Stimulated activated CD8-positive, alpha-beta memory T cell treated with anti-CD3 and anti-CD28 coated beads, Interleukin-15, amount 100 ng/mL, for 48 hours (primary cell): ENCODE data around the gene TTC17.
"Not testable (repeated sequence)": the region's sequence is repeated elsewhere in the genome, so short reads cannot be mapped to it uniquely, and the experiment has no call there.

Source experiments
- DNase-seq, 2 donors: peaks; one replicate each; pipeline ENCODE4 v3.0.0-alpha.2; 2020; ENCODE audit warnings: low read depth in 2 of 2

Gene TTC17

DNA sequence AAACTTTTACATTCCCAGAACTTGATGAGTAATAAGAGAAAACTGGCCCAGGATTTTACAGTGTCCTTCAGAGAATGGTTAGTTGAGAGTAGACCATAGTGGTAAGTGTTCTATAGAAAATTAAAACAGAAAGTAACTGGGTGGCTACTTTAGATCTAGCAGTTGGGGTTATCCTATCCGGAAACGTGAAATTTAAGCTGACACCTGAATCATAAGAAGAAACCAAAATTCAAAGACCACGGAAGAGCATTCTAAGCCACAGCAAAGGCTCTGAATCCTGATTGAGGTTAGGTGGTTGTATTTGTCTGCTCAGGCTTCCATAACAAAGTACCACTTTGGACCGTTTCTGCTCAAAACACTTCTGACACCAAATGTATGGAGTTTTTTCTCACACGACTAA lies 34.0 kb downstream of the TTC17 start:
- DNase-seq: no peak

DNA sequence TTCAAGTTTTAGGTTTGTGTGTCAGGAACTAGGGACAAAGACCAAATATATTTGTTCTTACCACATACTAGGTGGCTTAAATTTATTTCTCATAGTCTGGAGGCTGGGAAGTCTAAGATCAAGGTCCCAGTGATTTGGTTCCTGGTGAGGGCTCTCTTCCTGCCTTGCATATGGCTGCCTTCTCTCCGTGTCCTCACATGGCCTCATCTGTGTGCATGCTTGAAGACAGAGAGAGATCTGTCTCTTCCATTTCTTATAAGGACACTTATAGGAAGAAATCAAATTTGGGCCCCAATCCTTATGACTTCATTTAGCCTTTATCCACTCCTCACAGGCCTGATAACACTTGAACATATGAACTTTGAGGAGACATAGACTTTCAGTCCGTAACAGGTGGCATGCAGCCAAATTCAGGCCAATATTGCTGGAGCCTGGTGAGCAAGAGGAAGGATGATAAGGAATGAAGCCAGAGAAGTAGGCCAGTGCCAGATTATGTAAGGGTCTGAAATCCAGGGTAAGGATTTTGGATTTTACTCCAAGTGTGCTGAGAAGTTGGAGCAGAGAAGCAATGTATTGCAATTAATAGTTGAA lies 35.1 kb downstream of the TTC17 start:
- no peak for DNase-seq

DNA sequence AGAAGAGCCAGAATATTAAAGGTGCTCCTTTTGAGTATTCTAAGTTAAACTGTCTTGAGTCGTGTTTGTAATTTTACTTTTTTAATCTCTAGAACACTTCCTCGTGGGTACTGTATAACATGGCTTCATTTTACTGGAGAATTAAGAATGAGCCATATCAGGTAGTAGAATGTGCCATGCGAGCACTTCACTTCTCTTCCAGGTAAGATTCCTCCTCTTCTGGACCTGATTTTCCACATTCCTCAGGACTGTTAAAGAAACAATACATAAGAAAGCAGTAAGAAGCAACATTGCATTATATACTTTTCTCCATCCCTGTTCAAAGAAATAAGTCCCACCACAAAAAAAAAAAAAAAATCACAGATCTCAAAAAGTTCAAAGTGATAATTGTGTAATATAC lies 37.9 kb downstream of the TTC17 start:
- DNase-seq: no peak

DNA sequence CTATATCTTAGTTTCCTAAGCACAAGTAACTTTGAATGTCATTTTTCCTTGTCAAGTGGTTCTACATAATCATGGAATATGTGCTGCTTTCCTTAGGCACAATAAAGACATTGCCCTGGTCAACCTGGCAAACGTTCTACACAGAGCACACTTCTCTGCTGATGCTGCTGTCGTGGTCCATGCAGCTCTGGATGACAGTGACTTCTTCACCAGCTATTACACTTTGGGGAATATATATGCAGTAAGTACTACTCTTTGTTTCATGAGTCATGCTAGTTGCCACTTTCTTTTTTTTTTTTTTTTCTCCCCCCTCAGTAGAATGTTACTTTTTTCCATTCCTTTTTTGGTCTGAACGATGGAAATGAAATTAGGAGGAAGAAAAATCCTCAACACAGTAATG lies 38.5 kb downstream of the TTC17 start:
- DNase-seq: no peak

DNA sequence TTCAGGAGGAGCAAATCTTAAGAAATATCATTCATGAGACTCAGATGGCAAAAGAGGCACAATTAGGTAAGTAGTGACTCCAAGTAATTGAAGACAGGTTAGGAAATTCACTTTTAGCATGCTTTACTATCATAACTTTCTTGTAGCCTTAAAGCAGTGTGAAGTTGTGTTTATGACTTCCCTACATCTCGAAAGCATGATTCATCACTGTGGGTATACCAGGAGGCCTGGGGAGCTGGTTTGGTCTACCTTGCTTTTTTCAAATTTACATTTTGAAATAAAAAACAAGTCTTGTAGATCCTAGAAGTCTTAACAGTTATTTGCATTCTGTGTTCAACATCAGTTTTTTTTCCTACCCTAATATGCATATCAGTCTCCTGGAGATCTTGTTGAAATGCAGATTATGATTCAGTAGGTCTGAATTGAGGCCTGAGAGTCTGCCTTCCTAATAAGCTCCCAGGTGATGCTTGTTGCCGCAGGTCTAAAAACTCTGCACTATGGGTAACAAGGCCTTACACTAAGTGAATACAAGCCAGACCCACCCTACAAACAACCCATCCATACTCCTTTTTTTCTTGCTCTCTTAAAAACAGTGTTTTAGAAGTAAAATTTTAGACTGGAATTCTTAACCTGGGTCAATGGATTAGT lies 41.4 kb downstream of the TTC17 start:
- no peak for DNase-seq

DNA sequence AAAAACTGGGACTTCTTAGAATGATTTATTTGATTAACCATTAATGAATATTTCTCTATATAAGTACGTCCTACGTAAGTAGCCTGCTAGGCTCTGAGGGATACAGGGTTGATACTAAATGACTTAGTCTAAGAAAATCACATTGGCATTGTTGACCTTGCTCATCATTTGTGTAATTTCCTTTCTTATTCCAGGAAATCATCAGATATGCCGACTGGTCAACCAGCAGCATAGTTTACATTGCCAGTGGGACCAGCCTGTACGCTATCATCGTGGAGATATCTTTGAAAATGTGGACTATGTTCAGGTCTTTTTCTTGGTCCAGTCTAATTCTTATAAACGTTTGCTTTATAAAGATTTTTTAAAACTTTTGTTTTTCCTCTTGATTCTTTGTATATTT lies 42.5 kb downstream of the TTC17 start:
- no peak for DNase-seq

DNA sequence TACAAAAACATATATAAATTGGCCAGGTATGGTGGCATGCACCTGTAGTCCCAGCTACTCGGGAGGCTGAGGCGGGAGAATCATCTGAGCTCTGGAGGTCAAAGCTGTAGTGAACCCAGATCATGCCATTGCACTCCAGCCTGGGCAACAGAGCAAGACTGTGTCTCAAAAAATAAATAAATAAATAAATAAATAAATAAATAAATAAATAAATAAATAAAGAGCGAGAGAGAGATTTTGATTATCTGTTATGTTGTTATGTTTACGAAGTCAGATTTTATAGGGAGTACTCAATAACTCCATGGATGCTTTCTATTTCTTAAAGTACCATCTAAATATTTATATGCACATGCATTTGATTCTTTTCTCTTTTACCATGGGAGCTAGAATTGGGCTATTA lies 43.1 kb downstream of the TTC17 start:
- DNase-seq: not testable (repeated sequence)

DNA sequence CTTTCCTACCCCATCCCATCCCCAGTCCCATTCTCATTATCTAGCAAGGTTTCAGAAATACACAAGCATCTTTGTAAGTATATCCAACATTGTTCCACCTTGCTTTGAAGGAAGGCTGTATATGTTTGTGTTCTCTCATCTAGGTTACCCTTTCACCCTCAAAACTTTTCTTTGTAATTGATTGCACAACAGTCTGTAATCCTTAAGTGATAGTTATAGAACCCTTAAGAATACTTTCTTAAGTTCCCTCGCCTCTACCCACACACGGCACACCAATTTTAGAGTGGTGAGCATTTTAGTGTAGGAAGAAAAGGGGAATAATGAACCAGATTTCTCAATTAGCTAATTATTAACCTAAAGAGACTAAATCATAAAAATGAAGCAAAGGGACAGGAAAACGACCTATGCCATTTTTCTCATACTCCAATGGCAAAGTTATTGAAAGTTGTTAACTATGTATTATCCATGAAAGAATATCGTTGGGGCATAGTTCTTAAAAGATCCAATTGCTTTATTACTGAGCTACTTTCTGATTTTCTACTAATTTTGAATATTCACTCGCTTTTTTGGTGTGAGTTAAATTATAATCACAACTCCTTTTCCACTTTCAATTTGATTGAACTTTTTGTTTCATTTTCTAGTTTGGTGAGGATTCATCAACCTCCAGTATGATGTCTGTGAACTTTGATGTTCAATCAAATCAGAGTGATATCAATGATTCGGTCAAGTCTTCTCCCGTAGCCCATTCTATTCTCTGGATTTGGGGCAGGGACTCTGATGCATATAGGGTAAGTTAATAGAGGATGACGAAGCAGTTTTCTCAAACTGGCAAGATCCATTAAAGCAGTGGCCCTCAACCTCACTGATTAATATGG lies 44.9 kb downstream of the TTC17 start:
- no peak for DNase-seq

DNA sequence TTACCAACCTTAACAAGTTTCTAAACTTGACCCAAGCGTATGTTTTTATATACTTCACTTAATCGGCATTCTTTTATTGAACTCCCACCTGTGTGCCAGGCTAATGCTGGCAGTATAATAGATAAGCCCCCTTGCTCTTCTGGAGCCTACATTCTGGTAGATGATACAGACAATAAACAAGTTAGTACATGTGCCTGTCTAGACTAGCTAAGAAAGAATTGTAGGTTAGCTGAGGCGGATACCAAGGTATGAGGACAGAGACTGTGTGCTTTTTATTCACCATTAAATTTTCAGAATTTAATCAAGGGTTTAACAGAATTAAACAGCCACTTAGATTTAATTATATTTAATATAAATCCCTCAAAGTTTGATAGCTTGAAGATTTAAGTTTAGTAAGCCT lies 45.7 kb downstream of the TTC17 start:
- DNase-seq: no peak

DNA sequence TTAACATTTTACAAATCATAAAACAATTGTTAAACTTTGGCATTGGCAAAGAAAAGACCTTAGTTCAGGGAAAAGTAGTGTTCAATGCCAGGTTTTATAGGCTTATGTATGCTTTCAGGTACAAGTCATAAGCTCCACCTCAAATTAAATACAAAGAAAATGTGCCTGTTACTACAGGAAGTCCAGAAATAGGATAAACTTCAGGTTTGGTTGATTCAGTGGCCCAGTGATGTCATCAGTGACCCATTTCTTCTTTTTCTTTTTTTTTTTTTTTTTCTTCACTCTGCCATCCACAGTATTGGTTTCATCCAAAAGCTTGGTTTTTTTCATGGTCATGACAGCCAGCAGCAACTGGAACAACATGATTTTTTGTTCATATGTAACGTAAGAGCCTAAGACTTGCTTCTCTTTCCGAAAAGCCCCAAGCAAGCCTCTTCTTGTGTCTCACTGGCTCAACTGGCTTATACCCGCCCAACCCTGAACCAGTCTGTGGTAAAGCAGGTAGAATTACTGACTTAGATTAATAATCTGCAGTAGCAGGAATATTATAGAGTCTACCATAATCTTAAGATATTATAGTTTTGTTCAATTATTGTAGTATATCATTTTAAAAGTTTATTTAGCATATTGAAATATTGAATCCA lies 46.2 kb downstream of the TTC17 start:
- no peak for DNase-seq

DNA sequence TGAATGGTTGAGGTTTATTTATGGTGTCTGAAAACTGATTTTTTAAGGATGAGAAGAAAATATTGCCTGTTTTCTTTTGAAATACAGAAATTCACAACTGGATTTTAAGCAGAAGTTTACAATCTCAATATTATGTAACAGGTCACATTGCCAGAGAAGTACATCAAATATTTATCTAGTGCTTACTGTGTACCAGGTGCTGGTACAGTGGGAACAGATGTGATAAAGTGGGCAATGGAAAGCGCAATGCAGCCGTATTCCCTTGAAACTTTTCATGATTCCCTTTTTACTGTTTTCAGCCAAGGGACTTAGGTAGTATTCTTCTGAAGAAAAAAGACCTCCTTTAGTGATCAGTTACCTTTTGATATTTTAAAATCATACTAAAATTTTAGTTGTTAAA lies 49.6 kb downstream of the TTC17 start:
- DNase-seq: no peak

DNA sequence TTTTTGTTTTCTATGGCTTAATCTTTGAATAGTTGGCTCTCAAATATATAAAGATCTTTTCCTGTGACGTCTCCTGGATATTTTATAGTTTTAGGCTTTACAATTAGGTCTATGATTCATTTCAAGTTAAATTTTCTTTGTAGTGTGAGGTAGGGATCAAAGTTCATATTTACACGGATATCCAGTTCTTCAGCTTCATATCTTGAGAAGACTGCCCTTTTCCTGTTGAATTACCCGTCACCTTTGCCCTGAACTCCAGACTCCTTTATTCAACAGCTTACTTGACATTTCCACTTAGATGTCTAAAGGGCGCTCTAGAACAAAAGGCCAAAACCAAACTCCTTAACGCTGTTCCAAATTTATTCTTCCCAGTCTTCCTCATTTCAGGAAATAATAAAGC lies 51.7 kb downstream of the TTC17 start:
- no peak for DNase-seq

DNA sequence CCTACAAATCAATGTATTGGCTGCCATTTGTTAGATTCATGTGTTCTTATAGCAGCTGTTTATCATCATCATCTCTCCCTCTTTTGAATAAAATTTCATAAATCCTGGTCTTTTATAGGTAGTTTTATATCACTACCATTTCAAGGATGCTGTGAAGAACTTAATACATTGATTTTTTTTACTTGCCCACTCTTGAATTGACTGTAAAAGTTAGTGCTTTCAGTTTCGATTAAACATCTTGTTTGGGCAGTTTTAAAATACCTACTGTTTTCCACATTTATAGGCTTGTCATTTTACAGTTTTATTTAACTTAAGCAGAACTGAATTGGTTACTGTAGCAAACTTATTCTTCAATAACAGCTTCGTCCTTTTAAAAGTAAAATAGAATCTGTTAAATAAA lies 59.5 kb downstream of the TTC17 start:
- no peak for DNase-seq

DNA sequence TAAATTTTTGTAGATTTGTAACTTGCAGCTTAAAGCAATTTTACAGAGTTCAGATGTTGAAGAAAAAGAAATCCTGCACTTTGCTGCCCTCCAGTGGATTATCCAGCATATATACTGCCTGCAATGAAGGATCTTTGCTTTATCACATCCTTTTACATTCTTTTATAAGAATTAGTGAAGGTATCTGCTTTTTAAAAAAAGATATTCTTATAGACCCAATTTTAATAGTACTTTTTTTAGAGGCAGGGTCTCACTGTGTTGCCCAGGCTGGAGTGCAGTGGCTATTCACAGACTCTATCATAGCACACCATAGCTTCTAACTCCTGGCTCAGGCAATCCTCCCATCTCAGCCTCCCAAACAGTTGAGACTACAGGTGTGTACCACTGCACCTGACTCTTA lies 60.7 kb downstream of the TTC17 start:
- peak in 1 of 2 donors; percentile 3 for DNase-seq

DNA sequence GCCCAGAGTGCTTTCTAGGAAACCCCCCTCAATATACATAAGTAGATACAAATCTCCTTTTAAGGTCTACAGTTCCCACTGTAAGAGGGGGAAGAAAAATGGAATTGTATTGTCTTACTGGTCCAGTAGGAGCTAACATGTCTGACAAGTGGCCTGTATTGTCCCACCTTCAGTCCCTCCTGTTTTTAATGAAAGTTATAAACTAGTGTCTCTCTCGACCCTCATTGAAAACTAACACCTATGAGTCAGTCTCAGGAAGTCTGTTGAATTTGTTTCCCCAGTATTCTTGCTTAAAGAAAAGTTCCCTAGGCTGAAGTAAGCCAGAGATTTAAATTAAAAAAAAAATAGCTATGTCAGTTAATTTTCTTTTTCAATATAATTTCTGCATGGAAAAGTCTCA lies 69.3 kb downstream of the TTC17 start:
- DNase-seq: no peak

DNA sequence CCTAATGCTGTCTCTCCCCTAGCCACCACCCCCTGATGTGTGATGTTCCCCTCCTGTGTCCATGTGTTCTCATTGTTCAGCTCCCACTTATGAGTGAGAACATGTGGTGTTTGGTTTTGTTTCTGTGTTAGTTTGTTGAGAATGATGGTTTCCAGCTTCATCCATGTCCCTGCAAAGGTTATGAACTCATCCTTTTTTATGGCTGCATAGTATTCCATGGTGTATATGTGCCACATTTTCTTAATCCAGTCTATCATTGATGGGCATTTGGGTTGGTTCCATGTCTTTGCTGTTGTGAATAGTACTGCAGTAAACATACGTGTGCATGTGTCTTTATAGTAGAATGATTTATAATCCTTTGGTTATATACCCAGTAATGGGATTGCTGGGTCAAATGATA lies 72.2 kb downstream of the TTC17 start:
- not testable (repeated sequence) for DNase-seq

DNA sequence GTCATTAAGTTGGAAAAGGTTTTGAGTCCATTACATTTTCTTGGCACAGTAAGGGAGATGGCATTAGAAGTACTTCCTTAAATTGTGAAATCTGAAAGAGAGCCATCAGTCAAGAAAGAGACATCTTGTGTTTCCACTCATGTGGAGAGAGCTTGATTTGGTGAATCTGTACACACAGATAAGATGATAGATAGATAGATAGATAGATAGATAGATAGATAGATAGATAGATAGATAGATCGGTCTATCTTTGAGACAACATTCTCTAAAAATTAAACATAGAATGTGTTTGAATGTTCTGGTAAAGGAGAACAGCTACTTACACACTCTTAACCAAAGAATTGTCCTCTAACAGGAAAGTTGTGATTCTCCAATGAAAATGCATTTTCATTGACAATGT lies 76.2 kb downstream of the TTC17 start:
- DNase-seq: no peak

DNA sequence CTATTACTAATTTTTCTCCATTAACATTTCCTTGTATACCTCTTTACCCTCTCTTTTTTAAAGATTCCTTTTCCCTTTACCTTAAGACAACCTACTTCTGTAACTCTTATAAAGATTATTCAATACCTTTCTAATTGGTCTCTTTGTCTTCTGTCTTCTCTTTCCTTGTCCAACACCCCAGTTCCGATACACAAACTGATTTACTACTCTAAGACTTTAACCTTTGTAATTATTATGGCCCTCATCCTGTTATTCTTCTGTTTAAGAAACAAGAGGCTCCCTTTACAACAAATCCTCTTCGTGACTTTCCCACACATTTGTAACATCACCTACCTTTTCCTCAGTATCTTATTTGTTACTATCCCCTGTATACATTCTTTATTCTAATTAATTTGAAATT lies 81.8 kb downstream of the TTC17 start:
- DNase-seq: no peak

DNA sequence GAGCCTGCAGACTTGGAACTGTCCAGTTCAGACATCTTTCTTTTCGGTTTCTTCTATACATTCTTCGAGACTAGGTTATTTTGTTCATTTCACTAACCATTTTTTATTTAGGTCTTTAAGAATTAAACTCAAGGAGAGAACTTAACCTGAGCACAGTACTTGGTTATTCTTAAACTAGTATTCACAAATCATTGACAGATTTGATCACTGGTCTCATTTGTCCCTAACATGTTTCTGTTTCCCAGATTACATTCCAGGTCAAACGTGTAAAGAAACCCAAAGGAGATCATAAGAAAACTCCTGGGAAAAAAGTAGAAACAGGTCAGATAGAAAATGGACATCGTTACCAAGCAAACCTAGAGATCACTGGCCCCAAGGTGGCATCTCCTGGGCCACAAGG lies 85.1 kb downstream of the TTC17 start:
- DNase-seq: no peak

DNA sequence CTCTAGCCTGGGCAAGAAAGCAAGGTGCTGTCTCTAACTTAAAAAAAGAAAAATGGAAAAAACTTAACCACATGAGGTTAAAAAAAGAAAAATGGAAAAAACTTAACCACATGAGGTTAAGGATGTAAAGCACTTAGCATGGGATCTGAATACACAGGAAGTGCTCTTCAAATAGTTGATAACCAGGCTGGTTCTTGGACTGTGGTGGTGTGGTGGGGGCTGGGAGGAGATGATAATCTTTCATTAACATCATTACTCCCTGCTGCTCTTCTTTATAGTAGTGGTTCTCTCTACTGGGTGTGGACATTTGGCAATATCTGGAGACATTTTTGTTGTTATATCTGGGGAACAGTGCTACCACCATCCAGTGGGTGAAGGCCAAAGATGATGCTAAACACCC lies 88.4 kb downstream of the TTC17 start:
- DNase-seq: no peak

DNA sequence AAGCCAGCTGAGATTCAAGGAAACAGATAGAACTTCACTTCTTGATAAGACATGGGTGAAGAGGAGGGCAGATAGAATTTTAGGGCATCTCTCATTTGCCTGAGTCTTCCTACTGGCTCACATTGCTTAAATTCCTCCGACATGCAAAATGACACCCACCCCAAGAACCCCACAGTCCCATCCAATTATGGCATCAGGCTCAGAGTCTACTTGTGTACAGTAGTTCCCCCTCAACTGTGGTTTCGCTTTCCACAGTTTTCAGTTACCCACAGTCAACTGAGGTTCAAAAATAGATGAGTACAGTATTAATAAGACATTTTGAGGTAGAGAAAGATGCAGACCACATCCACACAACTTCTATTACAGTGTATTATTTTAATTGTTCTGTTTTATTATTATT lies 99.8 kb downstream of the TTC17 start:
- no peak for DNase-seq

DNA sequence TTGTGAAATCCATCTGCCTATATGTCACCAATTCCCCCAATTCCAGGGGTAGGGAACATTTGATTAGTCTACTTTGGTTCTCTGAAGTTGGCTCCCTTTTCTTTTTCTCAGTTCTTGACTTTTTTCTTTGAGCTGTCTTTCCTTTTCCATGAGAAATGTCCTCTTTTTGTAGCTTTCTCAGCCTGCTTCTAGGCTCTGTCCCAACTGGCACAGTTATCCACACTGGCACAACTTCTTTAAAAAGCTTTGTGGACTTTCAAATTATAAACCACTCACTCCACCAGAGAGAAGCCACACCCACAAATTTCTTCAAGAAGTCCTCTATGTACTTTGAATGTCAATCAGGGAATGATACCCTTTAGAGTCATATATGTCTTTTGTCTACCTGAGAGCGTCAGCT lies 100.5 kb downstream of the TTC17 start:
- DNase-seq: no peak

DNA sequence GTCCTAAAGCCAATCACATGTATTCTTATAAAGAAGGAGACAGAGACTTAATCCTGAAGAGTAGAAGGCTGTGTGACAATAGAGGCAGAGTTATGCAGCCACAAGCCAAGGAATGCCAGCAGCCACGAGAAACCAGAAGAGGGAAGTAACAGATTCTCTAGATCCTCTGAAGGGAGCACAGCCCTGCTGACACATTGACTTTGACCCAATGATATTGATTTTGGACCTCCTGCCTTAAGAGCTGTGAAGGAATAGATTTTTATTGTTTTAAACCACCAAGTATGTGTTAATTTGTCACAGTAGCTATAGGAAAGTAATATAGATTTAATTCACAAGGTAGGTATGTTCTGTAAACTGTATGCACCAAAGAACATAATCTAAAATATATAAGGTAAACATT lies 103.6 kb downstream of the TTC17 start:
- DNase-seq: no peak
